Fibroblast of pulmonary artery (primary cell): ENCODE measurements around the gene DMRT3.

Source experiments
- DNase-seq: peaks from one replicate; pipeline ENCODE4 v3.0.0-alpha.2; 2010; ENCODE audit warnings: low read depth
- H3K4me3 ChIP-seq: replicated peaks from 2 replicates; pipeline ENCODE4 v1.5.1; 2011; ENCODE audit warnings: low read depth, mild to moderate bottlenecking, control low read depth, low read length, moderate library complexity
- CTCF ChIP-seq: IDR thresholded peaks from 2 replicates; pipeline ENCODE4 v1.5.1; 2011; ENCODE audit warnings: mild to moderate bottlenecking, control low read depth, low read length, inconsistent platforms; ENCODE audit errors: missing control alignments

Gene DMRT3

GRCh38 chr9:970151-970996, 6.1 kb upstream of the DMRT3 start:
- H3K4me3 ChIP-seq: no peak overlapping the region
- DNase-seq: no peak
- TF ChIP-seq CTCF: no peak

- TF ChIP-seq CTCF: no peak
- DNase-seq: no peak
- H3K4me3 ChIP-seq: no peak overlapping the region
These were observed 4.5 kb upstream of the DMRT3 start for GRCh38 chr9:971901-972500.

GRCh38 chr9:972501-973294, 3.8 kb upstream of the DMRT3 start:
- no peak overlapping the region for H3K4me3 ChIP-seq
- DNase-seq: no peak
- TF ChIP-seq CTCF: no peak

- no peak for DNase-seq
- TF ChIP-seq CTCF: no peak
- H3K4me3 ChIP-seq: no peak overlapping the region
These were observed 3.1 kb upstream of the DMRT3 start for GRCh38 chr9:973295-973834.

- no peak for TF ChIP-seq CTCF
- no peak for DNase-seq
- H3K4me3 ChIP-seq: no peak overlapping the region
These were observed 2.1 kb upstream of the DMRT3 start for GRCh38 chr9:974031-974995.
